Endometrial microvascular endothelial cells (primary cell): ENCODE measurements around the gene GCG. TPM values are rescaled to one million over a fixed set of nuclear protein-coding genes. Genes with fewer than 3 reads are reported as not detected.

Experiments used
- in situ Hi-C: cut with HindIII; loops from 2 replicates; pipeline ENCODE4 v1.10.0; 2017; ENCODE audit warnings: low sequenced_read_pairs, low pct_unique_long_range_greater_than_20kb; ENCODE audit errors: inconsistent ontology term
- total RNA-seq: library from RNA; depleted of rRNA; stranded (reverse); fragments of >200 nt; gene quantifications from one replicate; pipeline ENCODE4 v1.2.3, GENCODE V29; 2015; ENCODE audit errors: inconsistent ontology term

The GCG gene
- total RNA-seq, 1 donor from 2014 or later, result not detected

- in situ Hi-C loops, result no loop called here
Observed at GRCh38 chr2:162111958-162112850, 39.8 kb downstream of the GCG start.

GRCh38 chr2:162107361-162107901, 44.6 kb downstream of the GCG start:
- in situ Hi-C loops, result no loop called here

- in situ Hi-C loops, result no loop called here
Observed at GRCh38 chr2:162106746-162107145, 45.3 kb downstream of the GCG start.

- in situ Hi-C loops, result no loop called here
Observed at GRCh38 chr2:162106146-162106551, 45.9 kb downstream of the GCG start.

GRCh38 chr2:162103443-162104009, 48.5 kb downstream of the GCG start:
- in situ Hi-C loops, result no loop called here

- in situ Hi-C loops, result no loop called here
Observed at GRCh38 chr2:162100579-162100978, 51.5 kb downstream of the GCG start.

- in situ Hi-C loops, result no loop called here
Observed at GRCh38 chr2:162099836-162100235, 52.2 kb downstream of the GCG start.

Other genes starting within 250 kb of the GCG start
- gene DPP4, start 78.0 kb downstream of the GCG start, total RNA-seq, result 99.1 TPM
- 30.1 TPM for gene FAP, start 91.2 kb upstream of the GCG start, total RNA-seq
- 24.3 TPM for gene IFIH1, start 166.4 kb upstream of the GCG start, total RNA-seq
- 9.8 TPM for gene GCA, start 191.9 kb upstream of the GCG start, total RNA-seq